Measurements from ENCODE around the gene TGDS. TPM values are rescaled to one million over a fixed set of nuclear protein-coding genes. Genes with fewer than 3 reads are reported as not detected.

TGDS gene
- total RNA-seq, 3 donors from 2014 or later (not counting 1 experiment from before 2014, with no cell fraction given): 6.9 to 9.0 (median 7.7) TPM

GRCh38 chr13:94602467-94602866 lies 6.5 kb upstream of the TGDS start:
- Histone ChIP-seq H3K4me3 (ENCODE audit: low read length) (peak overlapping the region; percentile 62), H3K4me1 (ENCODE audit: control insufficient read depth, insufficient read depth, low read length) (peaks cover 12% of the 10 kb centered on the region), H3K27me3 (ENCODE audit: control insufficient read depth, insufficient read depth, low read length) (no peaks in the 10 kb centered on the region), H3K27ac (ENCODE audit: low read length) (no peak overlapping the region), H3K36me3 (ENCODE audit: control insufficient read depth, insufficient read depth, low read length) (peaks cover 6% of the 10 kb centered on the region), H3K9me3 (ENCODE audit: control insufficient read depth, insufficient read depth, low read length) (no peaks in the 10 kb centered on the region)
- 86% methylated on average over 1 of the region's 1 CpG for WGBS (ENCODE audit: insufficient coverage)
- H3K27me3 Mint-ChIP-seq (ENCODE audit: low read depth in 2 of 2): no peaks in the 10 kb centered on the region
- peaks cover 24% of the 10 kb centered on the region in 2 donors for H3K4me1 Mint-ChIP-seq
- H3K36me3 Mint-ChIP-seq: peaks cover 11% of the 10 kb centered on the region
- H3K4me3 Mint-ChIP-seq: peak overlapping the region; percentile 86
- intact Hi-C loops (cut with micrococcal nuclease): no loop called here
- ATAC-seq (no peak), DNase-seq (no peak)
- H3K27ac Mint-ChIP-seq: peak overlapping the region; percentile 12 to 74
- TF ChIP-seq CTCF (IDR thresholded peaks at IDR 0.05): no peak
- H3K9me3 Mint-ChIP-seq: no peaks in the 10 kb centered on the region

- H3K4me1 Mint-ChIP-seq: peaks cover 17 to 22% of the 10 kb centered on the region in 2 donors
- H3K9me3 Mint-ChIP-seq: no peaks in the 10 kb centered on the region
- peak within 1 kb of the TSS; percentile 86 for H3K4me3 Mint-ChIP-seq
- DNase-seq (peak; percentile 72 to 96), ATAC-seq (peak; percentile 97 to 98 (median 98))
- H3K27me3 ChIP-seq (ENCODE audit: control insufficient read depth, insufficient read depth, low read length): no peaks in the 10 kb centered on the region
- H3K27me3 Mint-ChIP-seq (ENCODE audit: low read depth in 2 of 2): no peaks in the 10 kb centered on the region
- H3K4me1 ChIP-seq (ENCODE audit: control insufficient read depth, insufficient read depth, low read length): peaks cover 12% of the 10 kb centered on the region
- peak within 1 kb of the TSS; percentile 62 for H3K4me3 ChIP-seq (ENCODE audit: low read length)
- peaks cover 5% of the 10 kb centered on the region for H3K36me3 Mint-ChIP-seq
- no peaks in the 10 kb centered on the region for H3K9me3 ChIP-seq (ENCODE audit: control insufficient read depth, insufficient read depth, low read length)
- H3K36me3 ChIP-seq (ENCODE audit: control insufficient read depth, insufficient read depth, low read length): peaks cover 6% of the 10 kb centered on the region
- intact Hi-C loops (cut with micrococcal nuclease): no loop called here
- TF ChIP-seq CTCF (IDR thresholded peaks at IDR 0.05): no peak
- peak within 1 kb of the TSS; percentile 60 for H3K27ac ChIP-seq (ENCODE audit: low read length)
- H3K27ac Mint-ChIP-seq: peak within 1 kb of the TSS; percentile 60 to 74
- WGBS (ENCODE audit: insufficient coverage): under 1% methylated on average over 71 of the region's 71 CpGs
Observed at GRCh38 chr13:94601446-94602431, 5.8 kb upstream of the TGDS start, which contains the start of gene GPR180. Gene GPR180 (plus strand): TSS chr13:94601857. CDS start chr13:94601928, 71 bp downstream.

- Histone ChIP-seq H3K27ac (ENCODE audit: low read length) (no peak overlapping the region), H3K4me1 (ENCODE audit: control insufficient read depth, insufficient read depth, low read length) (peaks cover 25% of the 10 kb centered on the region), H3K27me3 (ENCODE audit: control insufficient read depth, insufficient read depth, low read length) (no peaks in the 10 kb centered on the region), H3K9me3 (ENCODE audit: control insufficient read depth, insufficient read depth, low read length) (no peaks in the 10 kb centered on the region), H3K36me3 (ENCODE audit: control insufficient read depth, insufficient read depth, low read length) (no peaks in the 10 kb centered on the region), H3K4me3 (ENCODE audit: low read length) (no peak overlapping the region)
- H3K4me3 Mint-ChIP-seq: peak overlapping the region; percentile 61
- H3K4me1 Mint-ChIP-seq: peaks cover 27 to 38% of the 10 kb centered on the region in 2 donors
- no peak for TF ChIP-seq CTCF (IDR thresholded peaks at IDR 0.05)
- ATAC-seq (no peak), DNase-seq (no peak)
- no peaks in the 10 kb centered on the region for H3K9me3 Mint-ChIP-seq
- H3K27ac Mint-ChIP-seq: no peak overlapping the region
- 100% methylated on average over 1 of the region's 3 CpGs for WGBS (ENCODE audit: insufficient coverage)
- H3K27me3 Mint-ChIP-seq (ENCODE audit: low read depth in 2 of 2): no peaks in the 10 kb centered on the region
- intact Hi-C loops (cut with micrococcal nuclease): no loop called here
- no peaks in the 10 kb centered on the region for H3K36me3 Mint-ChIP-seq
Observed at GRCh38 chr13:94599877-94600276, 3.9 kb upstream of the TGDS start.

Measured in natural killer cell (primary cell).